Uterus (tissue), 2 donors: Measurements from ENCODE around the gene EIF2S1.

Experiments used
- POLR2A ChIP-seq, 2 donors: fragments of 450-650 bp; IDR thresholded peaks; one replicate each; pipeline ENCODE4 v1.6.1; 2016; ENCODE audit warnings: antibody characterized with exemption in 2 of 2, mild to moderate bottlenecking in 1 of 2, moderate library complexity in 1 of 2
- TF ChIP-seq, protein P1 (sequence below), 4 experiments: fragments of 200-600 bp in 2 of 4; fragments of 450-650 bp in 2 of 4; sonication (generic) in 2 of 4; IDR thresholded peaks; one replicate each; pipeline ENCODE4 v1.5.1; 2016 to 2019; ENCODE audit warnings: antibody characterized with exemption in 4 of 4, mild to moderate bottlenecking in 2 of 4, moderate library complexity in 1 of 4

DNA sequence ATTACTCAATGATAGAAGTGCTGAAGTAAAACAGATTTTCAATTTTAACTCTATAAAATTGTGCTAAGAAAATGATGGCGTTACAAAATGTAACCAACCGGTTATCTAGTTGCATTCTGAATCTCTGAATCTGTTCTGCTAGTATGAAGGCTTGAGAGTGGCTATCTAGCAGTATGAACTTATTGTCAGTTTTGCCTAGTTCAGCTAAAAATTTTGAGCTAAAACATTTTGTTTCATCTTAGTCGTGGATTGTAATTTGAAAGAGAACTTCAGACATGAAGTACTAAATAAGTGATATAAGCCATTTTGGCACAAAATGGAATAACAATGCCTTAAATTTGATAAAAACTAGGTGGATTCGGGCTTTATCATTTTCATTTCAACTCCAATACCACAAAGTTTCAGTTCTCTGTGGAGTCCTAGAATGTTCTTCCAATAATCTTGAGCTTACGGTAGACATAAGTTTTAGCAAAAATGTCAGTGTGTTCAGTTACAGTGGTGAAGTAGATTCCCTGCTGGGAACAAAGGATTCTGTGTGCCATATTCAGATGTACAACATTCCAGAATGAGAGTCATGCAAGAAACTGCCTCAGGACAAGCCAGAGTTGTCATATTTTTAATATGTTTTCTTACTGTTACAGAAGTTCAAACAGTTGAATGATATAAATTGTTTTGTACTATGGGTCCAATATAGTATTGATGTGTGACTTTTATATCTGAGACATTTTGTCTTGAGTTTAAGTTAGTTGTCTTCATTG is 28.6 kb upstream of the EIF2S1 start:
- TF ChIP-seq, protein P1, sequence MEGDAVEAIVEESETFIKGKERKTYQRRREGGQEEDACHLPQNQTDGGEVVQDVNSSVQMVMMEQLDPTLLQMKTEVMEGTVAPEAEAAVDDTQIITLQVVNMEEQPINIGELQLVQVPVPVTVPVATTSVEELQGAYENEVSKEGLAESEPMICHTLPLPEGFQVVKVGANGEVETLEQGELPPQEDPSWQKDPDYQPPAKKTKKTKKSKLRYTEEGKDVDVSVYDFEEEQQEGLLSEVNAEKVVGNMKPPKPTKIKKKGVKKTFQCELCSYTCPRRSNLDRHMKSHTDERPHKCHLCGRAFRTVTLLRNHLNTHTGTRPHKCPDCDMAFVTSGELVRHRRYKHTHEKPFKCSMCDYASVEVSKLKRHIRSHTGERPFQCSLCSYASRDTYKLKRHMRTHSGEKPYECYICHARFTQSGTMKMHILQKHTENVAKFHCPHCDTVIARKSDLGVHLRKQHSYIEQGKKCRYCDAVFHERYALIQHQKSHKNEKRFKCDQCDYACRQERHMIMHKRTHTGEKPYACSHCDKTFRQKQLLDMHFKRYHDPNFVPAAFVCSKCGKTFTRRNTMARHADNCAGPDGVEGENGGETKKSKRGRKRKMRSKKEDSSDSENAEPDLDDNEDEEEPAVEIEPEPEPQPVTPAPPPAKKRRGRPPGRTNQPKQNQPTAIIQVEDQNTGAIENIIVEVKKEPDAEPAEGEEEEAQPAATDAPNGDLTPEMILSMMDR (IDR thresholded peaks at IDR 0.05) = no peak
- TF ChIP-seq POLR2A (IDR thresholded peaks at IDR 0.05) = no peak
